NCI-H2171 (cell line): ENCODE results near the gene S100A1.
"Not testable (repeated sequence)": the region's sequence is repeated elsewhere in the genome, so short reads cannot be mapped to it uniquely, and the experiment has no call there.

Experiments
- DNase-seq: peaks from one replicate; lab custom pipeline; 2025; lab: John Stamatoyannopoulos, UW

Gene S100A1

DNA sequence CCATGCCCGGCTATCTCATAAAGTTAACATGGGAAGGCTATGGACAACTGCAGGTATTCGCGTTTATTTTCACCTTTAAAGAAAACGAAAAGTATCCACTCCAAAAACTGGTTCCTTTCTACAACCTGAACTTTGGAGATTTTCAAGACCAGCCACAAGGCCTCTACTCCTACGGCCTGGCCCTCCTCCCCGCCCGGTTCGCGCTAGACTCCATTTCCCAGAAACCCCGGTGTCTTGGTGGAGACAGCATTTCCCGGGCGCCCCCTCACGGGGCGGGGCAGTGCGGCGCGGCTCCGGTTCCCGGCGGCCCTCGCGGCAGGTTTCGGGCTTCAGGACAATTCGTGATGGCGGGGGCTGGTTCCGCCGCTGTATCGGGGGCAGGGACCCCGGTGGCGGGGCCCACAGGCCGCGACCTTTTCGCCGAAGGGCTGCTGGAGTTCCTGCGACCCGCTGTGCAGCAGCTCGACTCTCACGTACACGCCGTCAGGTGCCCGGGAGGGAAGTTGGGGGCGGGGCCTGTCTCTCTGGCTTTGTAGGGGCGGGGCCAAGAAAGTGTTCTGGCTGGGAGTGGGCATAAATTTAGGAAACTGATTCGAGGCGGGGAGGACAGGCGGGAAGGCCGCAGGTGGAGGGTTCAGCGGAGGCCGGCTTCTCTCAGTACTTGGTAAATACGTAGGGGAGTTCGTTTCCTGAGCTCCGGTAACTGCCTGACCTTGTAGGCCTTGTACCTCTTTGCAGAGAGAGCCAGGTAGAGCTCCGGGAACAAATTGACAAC is 30.4 kb downstream of the S100A1 start, which contains the start of gene SNAPIN:
Gene SNAPIN, plus strand, starts transcription at position 304 of the 775 bp plus-strand sequence. Its CDS starts 41 bp downstream, at position 345.
- peak; percentile 83 for DNase-seq

DNA sequence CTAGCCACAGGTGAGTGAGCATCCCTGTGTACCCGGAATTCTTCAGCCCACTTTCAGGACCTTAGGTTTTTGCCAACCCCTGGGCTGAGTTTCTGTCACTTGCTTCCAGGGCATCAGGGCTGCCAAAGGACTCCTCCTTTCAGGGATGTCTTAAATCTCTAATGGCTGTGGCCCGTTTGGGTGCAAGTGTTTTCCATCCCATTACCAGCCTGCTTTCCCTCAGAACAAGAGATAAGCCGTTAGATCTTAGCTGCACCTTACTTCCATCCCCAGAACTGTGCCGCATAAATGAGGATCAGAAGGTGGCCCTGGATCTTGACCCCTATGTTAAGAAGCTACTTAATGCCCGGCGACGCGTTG is 30.9 kb downstream of the S100A1 start:
- DNase-seq: no peak

DNA sequence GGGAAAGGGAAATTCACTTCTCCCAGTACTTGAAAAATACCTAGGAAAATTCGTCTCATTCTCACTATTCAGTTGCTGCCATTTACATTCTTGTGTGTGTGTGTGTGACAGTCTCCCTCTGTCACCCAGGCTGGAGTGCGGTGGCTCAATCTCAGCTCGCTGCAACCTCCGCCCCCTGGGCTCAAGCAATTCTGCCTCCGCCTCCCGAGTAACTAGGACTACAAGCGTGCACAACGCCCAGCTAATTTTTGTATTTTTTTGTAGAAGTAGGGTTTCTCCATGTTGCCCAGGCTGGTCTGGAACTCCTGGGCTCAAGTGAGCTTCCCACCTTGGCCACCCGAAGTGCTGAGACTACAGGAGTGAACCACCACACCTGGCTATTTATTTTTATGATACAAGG is 31.4 kb downstream of the S100A1 start:
- no peak for DNase-seq

DNA sequence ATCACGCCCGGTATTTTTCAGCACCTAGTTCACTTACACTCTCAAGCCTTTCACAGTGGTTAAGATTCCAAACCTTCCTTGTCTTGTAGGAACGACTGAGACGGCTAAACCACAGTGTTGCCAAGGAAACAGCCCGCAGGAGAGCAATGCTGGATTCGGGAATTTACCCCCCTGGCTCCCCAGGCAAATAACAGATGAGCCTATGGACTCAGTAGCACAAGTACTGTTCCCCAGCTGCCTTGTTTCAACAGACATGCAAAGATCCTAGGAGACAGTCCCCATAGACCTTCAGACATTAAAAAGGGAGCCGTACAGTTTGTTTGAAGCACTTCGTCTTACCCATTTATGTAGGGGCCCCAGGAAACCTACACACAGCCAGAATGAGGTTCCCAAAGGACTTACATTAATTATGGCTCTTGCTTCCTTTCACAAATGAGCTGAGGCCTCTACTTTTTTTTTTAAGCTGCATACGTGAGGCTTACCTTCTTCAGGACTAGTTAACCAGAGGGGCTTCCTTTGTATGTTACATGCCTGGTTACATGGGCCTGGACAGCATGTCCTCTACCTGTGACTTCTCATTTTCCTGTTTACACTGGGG is 33.0 kb downstream of the S100A1 start:
- DNase-seq: no peak

DNA sequence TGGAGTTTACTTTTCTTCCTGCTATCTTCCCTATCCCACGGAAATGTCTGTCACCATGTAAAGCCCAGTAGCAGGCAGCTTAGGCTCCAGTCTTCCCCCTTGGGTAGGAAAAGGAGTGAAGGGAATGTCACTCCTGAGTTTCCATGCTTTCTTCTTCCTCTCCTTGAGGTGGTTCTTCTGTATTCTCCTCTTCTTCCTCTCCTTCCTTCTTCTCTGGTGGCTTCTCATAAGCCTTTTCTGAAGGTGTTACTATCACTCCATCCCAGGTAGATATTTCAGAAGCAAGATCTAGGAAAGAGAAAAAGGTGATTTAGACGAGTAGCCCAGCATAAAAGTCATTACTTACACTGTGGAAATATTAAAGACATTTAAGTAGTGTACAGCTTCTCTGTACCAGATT is 34.0 kb downstream of the S100A1 start:
- no peak for DNase-seq

DNA sequence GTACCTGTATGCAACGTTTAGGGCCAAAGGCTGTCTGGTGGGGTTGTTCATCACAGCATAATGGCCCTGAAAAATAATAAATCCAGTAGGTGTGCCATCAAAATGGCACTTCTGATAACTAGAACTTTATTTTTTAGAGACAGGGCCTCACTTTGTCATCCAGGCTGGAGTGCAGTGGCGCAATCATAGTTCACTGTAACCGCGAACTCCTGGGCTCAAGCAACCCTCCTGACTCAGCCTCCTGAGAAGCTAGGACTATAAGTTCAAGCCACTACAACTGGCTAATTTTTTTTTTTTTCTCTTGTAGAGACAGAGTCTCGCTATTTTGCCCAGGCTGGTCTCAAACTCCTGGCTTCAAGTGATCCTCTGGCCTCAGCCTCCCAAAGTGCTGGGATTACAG is 35.0 kb downstream of the S100A1 start:
- no peak for DNase-seq

DNA sequence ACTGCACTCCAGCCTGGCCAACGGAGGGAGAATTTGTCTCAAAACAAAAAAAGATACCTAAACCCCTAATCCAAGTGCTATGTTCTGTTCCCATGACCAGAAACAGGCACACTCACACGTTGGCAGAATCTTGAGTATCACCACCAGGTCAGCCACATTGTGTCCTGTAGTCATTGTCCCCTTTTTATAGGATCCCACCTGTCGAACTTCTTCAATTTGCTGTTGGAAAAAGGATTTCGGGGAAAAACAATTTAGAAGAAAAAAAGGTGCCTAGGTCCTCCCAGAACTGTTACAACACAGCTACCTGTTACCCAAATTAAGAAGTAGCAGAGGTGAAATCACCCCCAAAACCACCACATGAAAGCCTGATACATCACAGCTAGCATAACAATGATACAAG is 39.2 kb downstream of the S100A1 start:
- DNase-seq: no peak

DNA sequence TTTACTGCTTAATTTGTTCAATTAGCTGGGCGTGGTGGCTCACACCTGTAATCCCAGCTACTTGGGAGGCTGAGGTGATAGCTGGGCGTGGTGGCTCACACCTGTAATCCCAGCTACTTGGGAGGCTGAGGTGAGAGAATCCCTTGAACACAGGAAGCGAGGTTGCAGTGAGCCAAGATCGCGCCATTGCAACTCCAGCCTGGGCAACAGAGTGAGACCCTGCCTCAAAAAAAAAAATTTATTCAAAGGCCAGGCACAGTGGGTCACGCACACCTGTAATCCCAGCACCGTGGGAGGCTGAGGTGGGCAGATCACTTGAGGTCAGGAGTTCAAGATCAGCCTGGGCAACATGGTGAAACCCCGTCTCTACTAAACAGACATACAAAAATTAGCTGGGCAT is 40.4 kb downstream of the S100A1 start:
- DNase-seq: not testable (repeated sequence)

DNA sequence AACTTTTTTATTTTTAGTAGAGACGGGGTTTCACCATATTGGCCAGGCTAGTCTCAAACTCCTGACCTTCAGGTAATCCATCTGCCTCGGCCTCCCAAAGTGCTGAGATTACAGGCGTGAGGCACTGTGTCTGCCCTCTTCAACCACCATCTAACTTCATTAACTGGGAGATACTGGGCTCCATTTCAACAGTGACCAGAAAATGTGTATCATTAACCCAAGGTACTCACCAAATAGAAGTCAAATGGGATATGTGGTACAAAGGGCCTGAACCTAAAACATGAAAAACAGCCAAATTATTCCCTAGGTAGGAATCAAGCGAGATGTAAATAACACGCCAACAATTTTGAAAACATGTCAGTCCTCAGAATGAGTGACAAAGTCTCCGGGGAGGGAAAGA is 41.4 kb downstream of the S100A1 start:
- no peak for DNase-seq

DNA sequence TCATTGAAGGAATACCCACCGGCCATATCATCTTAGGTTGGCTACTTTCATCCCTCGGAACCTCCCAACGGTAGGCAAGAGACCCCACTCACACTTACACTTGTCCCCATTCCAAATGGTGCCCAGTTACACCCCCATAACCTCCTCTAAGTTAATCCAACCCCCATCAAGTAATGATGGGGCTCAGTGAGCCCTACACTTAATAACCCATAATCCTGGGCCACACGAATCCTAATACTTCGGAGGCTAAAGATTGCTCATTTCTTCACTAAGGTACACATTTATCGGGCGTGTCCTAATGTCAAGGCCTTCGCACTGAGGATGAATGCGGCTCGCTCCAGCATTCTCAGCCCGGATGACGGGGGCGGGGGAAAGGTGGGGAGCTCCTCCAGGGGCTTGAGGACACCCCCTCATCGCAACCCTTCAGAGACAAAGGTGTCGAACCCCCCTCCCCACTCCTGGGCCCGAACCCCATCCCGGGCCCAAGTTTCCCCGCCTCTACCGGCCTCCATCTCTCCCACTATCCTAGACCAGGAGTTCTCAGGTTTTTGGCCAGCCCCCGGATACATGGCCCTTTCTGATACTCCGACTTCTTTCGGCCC is 42.1 kb downstream of the S100A1 start:
- no peak for DNase-seq

DNA sequence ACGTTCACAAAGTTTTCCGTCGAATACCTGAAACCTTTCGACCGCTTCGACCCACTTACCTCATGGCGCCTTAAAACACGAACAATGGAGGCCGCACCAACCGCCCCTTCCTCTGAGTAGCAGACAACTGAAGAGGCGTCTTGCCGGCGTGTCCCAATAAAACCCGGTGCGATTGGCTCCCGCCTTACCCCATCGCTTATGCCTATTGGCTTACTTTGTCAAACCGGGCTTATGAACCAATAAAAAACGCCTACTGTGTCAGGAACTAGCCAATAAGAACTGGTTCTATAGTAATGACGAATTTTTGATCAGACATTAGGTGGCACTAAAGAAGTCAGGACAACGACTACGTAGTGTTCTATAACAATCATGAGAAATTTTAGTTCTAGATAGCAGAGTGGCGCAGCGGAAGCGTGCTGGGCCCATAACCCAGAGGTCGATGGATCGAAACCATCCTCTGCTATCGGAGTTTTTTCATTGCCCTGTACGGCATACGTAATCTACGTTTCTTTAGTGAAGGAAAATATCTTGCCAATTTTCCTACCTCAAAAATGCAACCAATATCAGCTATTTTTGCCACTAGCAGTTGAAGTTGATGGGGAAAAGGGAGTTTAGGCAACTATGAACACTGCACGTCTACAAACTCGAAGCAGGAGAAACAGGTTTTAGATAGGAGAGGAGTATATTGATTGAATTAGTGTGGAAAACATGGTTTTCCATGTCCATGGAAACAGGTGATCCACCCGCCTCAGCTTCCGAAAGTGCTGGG is 42.8 kb downstream of the S100A1 start, which contains the start of gene ILF2:
Gene ILF2, minus strand, starts transcription at position 135 of the 769 bp plus-strand sequence. Its CDS starts 71 bp downstream, at position 64.
- peak; percentile 97 for DNase-seq

DNA sequence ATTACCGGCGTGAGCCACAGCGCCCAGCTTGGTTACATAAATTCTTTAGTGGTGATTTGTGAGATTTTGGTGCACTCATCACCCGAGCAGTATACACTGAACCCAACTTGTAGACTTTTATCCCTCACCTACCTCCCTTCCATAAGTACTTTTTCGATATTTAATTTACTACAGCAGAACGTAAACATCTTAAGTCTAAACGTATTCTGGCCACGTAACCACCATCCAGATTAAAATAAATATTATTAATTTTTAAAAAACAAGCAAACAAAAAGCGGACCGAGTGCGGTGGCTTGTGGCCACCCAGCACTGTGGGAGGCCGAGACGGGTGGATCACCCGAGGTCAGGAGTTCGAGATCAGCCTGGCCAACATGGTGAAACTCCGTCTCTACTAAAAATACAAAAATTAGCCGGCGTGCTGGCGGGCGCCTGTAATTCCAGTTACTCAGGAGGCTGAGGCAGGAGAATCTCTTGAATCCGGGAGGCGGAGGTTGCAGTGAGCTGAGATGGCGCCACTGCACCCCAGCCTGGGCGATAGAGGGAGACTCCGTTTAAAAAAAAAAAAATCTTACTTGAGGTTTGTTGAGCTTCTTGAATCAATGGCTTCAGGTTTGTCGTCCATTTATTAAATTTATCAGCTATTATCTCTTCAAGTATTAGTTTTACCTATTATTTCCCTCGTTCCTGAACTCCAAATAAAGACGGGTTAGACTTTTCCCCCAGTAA is 43.6 kb downstream of the S100A1 start:
- DNase-seq: not testable (repeated sequence)

DNA sequence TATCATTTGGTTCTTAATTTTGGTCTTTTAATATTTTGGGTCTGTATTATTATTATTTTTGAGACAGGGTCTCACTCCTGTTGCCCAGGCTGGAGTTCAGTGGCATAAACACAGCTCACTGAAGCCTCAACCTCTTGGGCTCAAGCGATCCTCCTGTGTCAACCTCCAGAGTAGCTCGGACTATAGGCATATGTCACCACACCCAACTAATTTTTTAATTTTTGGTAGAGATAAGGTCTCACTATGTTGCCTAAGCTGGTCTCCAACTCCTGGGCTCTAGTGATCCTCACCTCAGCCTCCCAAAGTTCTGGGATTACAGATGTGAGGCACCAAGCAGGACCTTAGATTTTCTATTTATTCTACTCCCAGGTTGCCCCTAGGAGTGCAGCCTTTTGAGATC is 45.3 kb downstream of the S100A1 start:
- no peak for DNase-seq

DNA sequence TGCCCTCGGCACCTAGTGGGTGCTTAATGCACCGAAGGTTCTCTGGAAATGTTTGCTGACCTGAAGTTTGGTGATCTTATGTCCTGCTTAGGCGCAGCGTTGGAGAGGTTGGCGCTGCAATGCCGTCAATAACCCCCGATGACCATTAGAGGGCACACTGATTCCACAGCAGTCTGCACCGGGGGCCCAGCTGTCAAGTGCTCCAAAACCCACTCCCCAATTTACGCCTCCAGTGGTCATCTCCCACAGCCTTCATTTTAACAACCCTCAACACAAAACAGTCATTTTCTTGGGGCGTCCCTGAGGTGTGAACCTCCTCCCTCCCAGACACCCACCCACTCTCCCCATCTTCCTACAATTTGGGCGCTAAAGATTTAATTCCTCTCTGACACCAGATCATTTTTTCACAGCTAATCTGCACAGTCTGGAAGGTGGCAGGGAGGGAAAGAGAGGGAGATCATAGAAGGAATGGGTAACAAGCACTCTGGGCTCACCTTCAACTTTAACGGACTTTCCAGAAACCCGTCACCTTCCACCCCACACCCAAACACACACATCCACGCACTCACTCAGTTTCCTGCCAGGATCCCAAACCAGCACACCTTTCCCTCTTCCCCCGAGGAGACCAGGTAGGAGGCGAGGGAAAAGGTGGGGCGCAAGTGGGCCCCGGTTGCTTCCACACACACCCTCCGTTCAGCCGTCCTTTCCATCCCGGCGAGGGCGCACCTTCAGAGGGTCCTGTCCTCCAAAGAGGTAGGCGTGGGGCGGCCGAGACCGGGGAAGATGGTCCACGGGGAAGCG is 49.7 kb downstream of the S100A1 start:
- peak; percentile 8 for DNase-seq

DNA sequence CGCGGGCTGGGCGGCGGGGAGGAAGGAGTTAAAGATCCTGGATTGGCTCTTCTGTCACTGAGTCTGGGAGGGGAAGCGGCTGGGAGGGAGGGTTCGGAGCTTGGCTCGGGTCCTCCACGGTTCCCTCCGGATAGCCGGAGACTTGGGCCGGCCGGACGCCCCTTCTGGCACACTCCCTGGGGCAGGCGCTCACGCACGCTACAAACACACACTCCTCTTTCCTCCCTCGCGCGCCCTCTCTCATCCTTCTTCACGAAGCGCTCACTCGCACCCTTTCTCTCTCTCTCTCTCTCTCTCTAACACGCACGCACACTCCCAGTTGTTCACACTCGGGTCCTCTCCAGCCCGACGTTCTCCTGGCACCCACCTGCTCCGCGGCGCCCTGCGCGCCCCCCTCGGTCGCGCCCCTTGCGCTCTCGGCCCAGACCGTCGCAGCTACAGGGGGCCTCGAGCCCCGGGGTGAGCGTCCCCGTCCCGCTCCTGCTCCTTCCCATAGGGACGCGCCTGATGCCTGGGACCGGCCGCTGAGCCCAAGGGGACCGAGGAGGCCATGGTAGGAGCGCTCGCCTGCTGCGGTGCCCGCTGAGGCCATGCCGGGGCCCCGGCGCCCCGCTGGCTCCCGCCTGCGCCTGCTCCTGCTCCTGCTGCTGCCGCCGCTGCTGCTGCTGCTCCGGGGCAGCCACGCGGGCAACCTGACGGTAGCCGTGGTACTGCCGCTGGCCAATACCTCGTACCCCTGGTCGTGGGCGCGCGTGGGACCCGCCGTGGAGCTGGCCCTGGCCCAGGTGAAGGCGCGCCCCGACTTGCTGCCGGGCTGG is 50.5 kb downstream of the S100A1 start, which contains the start of gene NPR1:
Gene NPR1, plus strand, starts transcription at position 170 of the 818 bp plus-strand sequence. Its CDS starts 421 bp downstream, at position 591.
- DNase-seq: peak; percentile 33

DNA sequence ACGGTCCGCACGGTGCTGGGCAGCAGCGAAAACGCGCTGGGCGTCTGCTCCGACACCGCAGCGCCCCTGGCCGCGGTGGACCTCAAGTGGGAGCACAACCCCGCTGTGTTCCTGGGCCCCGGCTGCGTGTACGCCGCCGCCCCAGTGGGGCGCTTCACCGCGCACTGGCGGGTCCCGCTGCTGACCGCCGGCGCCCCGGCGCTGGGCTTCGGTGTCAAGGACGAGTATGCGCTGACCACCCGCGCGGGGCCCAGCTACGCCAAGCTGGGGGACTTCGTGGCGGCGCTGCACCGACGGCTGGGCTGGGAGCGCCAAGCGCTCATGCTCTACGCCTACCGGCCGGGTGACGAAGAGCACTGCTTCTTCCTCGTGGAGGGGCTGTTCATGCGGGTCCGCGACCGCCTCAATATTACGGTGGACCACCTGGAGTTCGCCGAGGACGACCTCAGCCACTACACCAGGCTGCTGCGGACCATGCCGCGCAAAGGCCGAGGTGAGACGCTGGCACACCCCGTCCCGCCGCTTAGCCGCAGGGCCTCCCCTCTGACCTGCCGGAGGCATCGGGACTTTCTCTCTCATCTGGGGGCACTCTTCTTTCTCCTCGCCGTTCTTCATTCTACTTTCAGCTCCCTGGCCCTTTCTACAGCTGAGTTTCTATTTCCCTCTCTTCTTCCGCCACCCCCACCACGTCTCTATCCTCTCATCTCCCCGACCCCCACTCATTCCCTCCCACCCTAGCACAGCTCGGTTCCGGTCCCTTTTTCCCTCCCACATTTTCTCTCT is 51.3 kb downstream of the S100A1 start:
- DNase-seq: no peak

DNA sequence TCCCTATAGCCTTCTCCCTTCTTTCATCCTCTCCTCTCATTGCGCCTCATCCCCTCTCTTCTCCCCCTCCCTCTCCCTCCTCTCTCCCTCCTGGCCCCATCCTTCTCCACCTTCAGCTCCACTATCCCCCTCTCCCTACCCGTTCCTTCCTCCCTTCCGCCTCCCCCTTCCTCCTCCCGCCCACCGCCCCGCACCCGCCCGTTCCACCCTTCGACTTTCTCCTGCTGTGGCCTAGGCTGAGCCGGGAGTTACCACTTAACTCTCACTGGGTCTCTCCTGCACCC is 51.8 kb downstream of the S100A1 start:
- DNase-seq: no peak
